LHCN-M2 (cell line): Measurements from ENCODE around the gene CYLC1. TPM values are rescaled to one million over a fixed set of nuclear protein-coding genes. Genes with fewer than 3 reads are reported as not detected.
A peak's percentile ranks its signal among the peaks of the same experiment; 100 is the strongest.

Source experiments
- DNase-seq: peaks from one replicate; pipeline ENCODE4 v3.0.0-alpha.2; 2012; ENCODE audit warnings: low read depth
- polyA plus RNA-seq: library from polyadenylated mRNA; unstranded; fragments of >200 nt; gene quantifications from one replicate; pipeline ENCODE4 v1.2.1, GENCODE V29; 2012; ENCODE audit warnings: missing spikeins
- total RNA-seq: library from RNA; depleted of rRNA; stranded (reverse); fragments of >200 nt; gene quantifications from 2 replicates; pipeline ENCODE4 v1.2.3, GENCODE V29; 2014; rRNA removed

The CYLC1 gene, protein sequence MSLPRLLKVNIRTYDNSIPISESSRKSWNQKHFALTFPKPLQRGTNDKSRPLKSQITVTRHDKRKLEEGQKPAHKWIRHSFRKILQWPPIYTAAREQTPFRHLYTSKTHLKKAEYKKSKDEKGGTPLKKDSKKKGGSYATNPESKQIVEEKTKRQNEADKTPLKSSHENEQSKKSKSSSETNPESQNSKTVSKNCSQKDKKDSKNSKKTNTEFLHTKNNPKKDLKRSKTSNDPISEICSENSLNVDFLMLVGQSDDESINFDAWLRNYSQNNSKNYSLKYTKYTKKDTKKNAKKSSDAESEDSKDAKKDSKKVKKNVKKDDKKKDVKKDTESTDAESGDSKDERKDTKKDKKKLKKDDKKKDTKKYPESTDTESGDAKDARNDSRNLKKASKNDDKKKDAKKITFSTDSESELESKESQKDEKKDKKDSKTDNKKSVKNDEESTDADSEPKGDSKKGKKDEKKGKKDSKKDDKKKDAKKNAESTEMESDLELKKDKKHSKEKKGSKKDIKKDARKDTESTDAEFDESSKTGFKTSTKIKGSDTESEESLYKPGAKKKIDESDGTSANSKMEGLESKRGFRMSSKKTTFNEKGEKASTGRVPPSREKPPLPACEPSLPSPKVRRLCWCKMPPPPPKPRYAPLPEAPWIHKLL
- not detected in 2 replicates for total RNA-seq
- polyA plus RNA-seq, result not detected

DNA sequence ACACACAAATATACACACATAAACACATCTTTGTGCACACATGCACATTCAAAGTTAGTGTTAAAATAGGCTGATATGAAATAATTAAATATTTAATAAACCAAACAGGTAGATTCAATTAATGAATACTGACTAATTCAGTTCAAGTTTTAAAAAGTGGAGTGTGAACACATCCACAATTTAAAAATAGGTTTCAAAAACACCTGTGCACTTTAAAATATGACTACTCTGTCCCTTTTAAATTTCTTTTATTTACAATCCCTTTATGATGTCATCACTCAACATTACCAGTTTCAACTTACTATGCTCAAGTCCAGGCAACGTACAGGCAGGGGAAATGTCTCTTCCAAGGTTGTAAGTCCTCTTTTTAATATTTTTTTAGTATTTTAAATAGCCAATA lies at the start of gene CYLC1:
TSS of gene CYLC1 (plus strand) at position 301 of the 400 bp plus-strand sequence. CDS start at position 338, 37 bp downstream.
- DNase-seq, result no peak

DNA sequence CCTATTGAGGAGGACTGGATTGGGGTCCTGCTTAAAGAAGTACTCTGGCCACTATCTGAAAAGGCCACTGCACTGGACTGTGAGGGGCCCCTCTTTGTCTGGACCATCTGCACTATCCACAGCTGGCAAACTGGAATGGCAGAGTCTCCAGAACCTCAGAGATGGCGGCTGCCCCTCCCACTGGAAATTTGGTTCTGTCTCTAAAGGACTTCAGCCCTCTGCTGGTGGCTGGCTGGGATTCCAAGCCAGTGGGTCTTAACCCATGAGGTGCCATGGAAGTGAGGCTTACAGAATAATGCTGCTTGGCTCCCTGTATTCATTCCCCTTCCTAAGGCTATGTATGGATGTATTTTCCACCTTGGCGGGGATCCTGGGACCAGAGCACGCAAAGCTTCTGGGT lies 41.6 kb upstream of the CYLC1 start:
- no peak for DNase-seq

DNA sequence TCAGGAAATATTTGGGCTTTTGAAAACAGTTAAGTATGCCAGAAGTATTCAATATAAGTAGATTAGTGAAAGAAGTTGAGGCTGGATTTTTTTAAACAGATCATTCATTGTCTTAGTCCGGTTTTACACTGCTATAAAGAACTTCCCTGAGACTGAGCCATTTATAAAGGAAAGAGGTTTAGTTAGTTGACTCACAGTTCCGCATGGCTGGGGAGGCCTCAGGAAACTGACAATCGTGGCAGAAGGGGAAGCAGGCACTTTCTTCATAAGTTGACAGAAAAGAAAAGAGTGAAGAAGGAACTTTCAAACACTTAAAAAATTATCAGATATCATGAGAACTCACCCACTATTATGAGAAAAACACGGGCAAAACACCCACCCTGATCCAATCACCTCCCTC lies 31.1 kb upstream of the CYLC1 start:
- no peak for DNase-seq

DNA sequence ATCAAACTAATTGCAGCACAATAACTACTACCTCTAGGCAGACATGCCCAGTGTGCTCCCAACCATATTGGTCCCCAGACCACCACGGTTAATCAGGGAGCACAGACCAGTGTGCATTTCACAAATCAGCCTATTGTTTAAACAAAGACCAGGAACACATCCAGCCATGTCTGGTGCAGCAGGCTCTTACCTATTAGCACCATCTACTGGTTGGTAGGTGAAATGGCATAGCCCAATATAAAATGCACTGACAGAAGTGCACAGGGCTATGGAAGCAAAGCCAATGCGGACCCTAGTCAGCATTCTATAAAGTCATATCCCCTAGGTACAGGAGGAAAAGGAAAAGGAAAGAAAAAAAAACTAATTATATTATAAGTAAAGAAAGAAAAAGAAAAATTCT lies 15.5 kb upstream of the CYLC1 start:
- DNase-seq, result no peak

DNA sequence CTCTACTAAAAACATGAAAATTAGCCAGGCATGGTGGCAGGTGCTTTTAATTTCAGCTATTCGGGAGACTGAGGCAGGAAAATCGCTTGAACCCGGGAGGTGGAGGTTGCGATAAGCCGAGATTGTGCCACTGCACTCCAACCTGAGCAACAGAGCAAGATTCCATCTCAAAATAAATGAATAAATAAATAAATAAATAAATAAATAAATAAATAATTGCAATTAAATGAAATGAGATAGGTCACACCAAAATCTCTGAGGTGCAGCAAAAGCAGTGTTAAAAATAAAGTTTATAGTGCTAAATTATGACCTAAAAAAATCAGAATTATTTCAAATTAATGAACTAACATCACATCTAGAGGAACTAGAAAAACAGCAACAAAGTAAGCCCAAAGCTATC lies 13.6 kb upstream of the CYLC1 start:
- no peak for DNase-seq

DNA sequence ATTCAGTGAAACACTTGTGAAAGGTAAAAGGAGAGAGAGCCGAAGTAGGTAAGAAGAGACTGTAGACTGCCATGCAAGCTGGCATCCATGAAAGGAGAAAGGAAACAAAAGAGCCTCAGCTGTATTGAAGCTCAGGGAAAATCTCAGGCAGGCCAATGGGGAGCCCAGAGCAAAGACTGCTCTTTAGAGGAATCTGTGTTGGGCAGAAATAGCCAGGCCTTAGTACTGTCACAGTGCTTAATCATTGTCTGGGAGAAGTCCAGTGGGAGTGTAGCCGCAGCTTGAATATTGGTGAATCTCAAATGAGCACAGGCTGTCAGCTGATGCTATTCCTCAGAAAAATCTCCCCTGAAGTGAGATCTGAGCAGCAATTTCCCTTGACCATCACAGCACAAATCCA lies 27.6 kb downstream of the CYLC1 start:
- DNase-seq, result no peak

DNA sequence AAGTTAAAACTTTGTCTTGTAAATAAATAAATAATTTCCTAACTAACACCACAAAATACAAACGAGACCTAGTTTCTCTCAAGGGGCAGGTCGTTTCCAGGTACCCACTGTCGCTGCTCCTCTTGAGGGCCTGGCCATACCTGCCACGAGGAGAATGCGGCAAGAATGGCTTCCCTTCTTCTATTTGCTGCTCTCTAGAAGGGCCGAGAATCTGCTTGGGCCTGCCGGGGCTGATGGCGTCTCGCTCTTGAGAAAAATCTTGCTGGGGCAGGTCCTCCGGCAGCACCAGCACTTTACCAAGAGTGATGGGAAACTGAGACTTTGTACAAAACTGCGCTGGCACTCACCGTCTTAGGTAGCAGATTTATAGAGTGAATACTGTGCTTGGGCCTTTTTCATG lies 31.5 kb downstream of the CYLC1 start:
- no peak for DNase-seq

DNA sequence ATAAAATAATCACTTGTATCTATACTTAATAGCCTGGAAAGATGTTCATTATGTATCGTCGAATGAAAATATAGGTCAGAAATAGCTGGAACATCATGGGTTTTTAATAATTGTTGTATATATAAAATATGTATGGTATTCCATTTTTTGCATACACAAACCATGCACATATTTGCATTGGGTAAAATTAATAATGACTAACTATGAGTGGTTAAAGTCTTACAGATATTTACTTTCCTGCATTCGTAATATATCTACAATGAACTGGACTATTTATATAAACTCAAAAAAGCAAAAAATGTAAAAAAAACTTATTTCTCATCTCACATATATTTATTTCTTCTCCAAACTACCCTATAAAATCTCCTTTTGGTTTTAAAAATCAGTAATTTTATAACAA lies 46.0 kb downstream of the CYLC1 start:
- DNase-seq, result no peak

DNA sequence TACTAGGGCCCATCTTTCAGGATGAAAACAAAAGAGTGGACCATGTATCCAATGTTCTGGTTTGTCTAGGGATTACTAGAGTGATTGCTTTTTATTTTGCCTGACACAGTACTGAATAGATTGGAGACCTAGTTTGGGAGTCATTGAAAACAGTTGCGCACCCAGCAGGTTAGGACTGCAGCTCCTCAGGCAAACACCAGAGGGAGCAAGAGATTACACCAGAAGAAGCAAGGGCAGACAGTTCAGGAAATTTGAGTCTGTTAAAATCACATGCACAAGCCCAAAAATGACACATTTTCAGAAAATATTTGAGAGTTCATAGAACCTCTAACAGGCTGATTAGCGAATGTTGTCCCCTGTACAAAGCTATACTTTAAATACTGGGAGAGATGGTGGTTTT lies 55.6 kb downstream of the CYLC1 start:
- peak; percentile 0 for DNase-seq

DNA sequence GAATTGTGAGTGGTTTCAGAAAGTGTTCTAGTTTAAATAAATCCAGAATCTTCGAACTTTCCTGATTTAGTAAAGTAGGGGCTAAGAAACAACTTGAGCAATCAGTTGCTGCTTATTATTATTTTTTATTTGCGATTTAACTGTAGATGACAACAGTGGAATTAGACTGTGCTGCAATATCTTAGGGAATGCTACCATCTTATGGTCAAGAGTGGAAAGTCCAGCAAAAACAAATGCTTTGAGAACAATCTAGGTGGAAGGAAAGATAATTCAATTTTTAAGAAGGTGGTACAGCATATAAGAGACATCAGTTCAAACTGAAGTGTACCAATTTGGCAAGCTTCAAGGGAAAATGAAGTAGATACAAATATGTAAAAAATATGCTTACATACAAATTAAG lies 73.3 kb downstream of the CYLC1 start:
- DNase-seq, result no peak
